PC-3 (cell line): ENCODE results near the gene KATNBL1.

Source experiments
- EZH2 ChIP-seq: fragments of 300-600 bp; sonication (generic); IDR thresholded peaks from one replicate; pipeline ENCODE4 v1.6.1; 2017; ENCODE audit warnings: antibody characterized with exemption, mild to moderate bottlenecking, low read length; ENCODE audit not compliant: unreplicated experiment
- EZH2phosphoT487 ChIP-seq: fragments of 300-600 bp; sonication (generic); IDR thresholded peaks from 2 replicates; pipeline ENCODE4 v1.6.1; 2018; ENCODE audit warnings: mild to moderate bottlenecking, antibody characterized with exemption, low read length, borderline replicate concordance
- TF ChIP-seq, protein P1 (sequence below): fragments of 300-600 bp; sonication (generic); conservative IDR thresholded peaks from 2 replicates; pipeline ENCODE4 v1.5.1; 2017; ENCODE audit warnings: antibody characterized with exemption, low read depth, mild to moderate bottlenecking, low read length

GRCh38 chr15:34099914-34100313 is 110.0 kb downstream of the KATNBL1 start:
- TF ChIP-seq, protein P1, sequence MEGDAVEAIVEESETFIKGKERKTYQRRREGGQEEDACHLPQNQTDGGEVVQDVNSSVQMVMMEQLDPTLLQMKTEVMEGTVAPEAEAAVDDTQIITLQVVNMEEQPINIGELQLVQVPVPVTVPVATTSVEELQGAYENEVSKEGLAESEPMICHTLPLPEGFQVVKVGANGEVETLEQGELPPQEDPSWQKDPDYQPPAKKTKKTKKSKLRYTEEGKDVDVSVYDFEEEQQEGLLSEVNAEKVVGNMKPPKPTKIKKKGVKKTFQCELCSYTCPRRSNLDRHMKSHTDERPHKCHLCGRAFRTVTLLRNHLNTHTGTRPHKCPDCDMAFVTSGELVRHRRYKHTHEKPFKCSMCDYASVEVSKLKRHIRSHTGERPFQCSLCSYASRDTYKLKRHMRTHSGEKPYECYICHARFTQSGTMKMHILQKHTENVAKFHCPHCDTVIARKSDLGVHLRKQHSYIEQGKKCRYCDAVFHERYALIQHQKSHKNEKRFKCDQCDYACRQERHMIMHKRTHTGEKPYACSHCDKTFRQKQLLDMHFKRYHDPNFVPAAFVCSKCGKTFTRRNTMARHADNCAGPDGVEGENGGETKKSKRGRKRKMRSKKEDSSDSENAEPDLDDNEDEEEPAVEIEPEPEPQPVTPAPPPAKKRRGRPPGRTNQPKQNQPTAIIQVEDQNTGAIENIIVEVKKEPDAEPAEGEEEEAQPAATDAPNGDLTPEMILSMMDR: no peak
- TF ChIP-seq EZH2 (no peak), EZH2phosphoT487 (no peak)
